Neural progenitor cell (in vitro differentiated cells): ENCODE results near the gene GRIK2. TPM values are rescaled to one million over a fixed set of nuclear protein-coding genes. Genes with fewer than 3 reads are reported as not detected.

Experiments used
- DNase-seq: peaks from one replicate; pipeline ENCODE4 v3.0.0-alpha.2; 2016; ENCODE audit warnings: low spot score
- H2AFZ ChIP-seq: fragments of 200-600 bp; sonication (generic); replicated peaks from 2 replicates; pipeline ENCODE4 v1.6.1; 2016; ENCODE audit warnings: antibody characterized with exemption
- H3F3A ChIP-seq: fragments of 200-600 bp; sonication (generic); 2 replicates; pipeline ENCODE4 v1.6.1; 2016; ENCODE audit warnings: antibody characterized with exemption, low read depth
- H3K27ac ChIP-seq: fragments of 200-600 bp; sonication (generic); 2 replicates; pipeline ENCODE4 v1.5.1; 2016; ENCODE audit warnings: mild to moderate bottlenecking
- H3K27me3 ChIP-seq: fragments of 200-600 bp; sonication (generic); 2 replicates; pipeline ENCODE4 v1.6.1; 2016; ENCODE audit warnings: mild to moderate bottlenecking, moderate library complexity
- H3K36me3 ChIP-seq: fragments of 200-600 bp; sonication (generic); 2 replicates; pipeline ENCODE4 v1.5.1; 2016
- H3K4me1 ChIP-seq: fragments of 200-600 bp; sonication (generic); 2 replicates; pipeline ENCODE4 v1.6.1; 2016; ENCODE audit warnings: mixed run types
- H3K4me2 ChIP-seq: fragments of 200-600 bp; sonication (generic); 2 replicates; pipeline ENCODE4 v1.6.1; 2016
- H3K4me3 ChIP-seq: fragments of 200-600 bp; sonication (generic); 2 replicates; pipeline ENCODE4 v1.5.1; 2016
- H3K79me2 ChIP-seq: fragments of 200-600 bp; sonication (generic); 2 replicates; pipeline ENCODE4 v1.6.1; 2016; ENCODE audit warnings: low read depth
- H3K9ac ChIP-seq: fragments of 200-600 bp; sonication (generic); 2 replicates; pipeline ENCODE4 v1.6.1; 2016
- H3K9me3 ChIP-seq: fragments of 200-600 bp; sonication (generic); 2 replicates; pipeline ENCODE4 v1.5.1; 2016; ENCODE audit warnings: low read depth
- H4K20me1 ChIP-seq: fragments of 200-600 bp; sonication (generic); 2 replicates; pipeline ENCODE4 v1.6.1; 2016; ENCODE audit warnings: low read depth
- H3K27ac Mint-ChIP-seq: 3 replicates; pipeline ENCODE4 v1.8.0; 2021; ENCODE audit warnings: mixed read lengths
- H3K27me3 Mint-ChIP-seq: 2 replicates; pipeline ENCODE4 v1.8.0; 2022; ENCODE audit warnings: low read depth, mild to moderate bottlenecking, inconsistent platforms, moderate library complexity, mixed read lengths; ENCODE audit not compliant: insufficient read depth
- H3K36me3 Mint-ChIP-seq: 3 replicates; pipeline ENCODE4 v1.8.0; 2021; ENCODE audit warnings: mixed read lengths
- H3K4me1 Mint-ChIP-seq: 3 replicates; pipeline ENCODE4 v1.8.0; 2021; ENCODE audit warnings: mixed read lengths
- H3K4me3 Mint-ChIP-seq: 3 replicates; pipeline ENCODE4 v1.8.0; 2021; ENCODE audit warnings: mild to moderate bottlenecking, moderate library complexity, mixed read lengths
- H3K9me3 Mint-ChIP-seq: 3 replicates; pipeline ENCODE4 v1.8.0; 2020; ENCODE audit warnings: mixed read lengths
- EZH2 ChIP-seq: fragments of 200-600 bp; sonication (generic); IDR thresholded peaks from 2 replicates; pipeline ENCODE4 v1.6.1; 2017; ENCODE audit warnings: antibody characterized with exemption, mild to moderate bottlenecking, moderate library complexity
- EZH2phosphoT487 ChIP-seq: fragments of 200-600 bp; sonication (generic); IDR thresholded peaks from 2 replicates; pipeline ENCODE4 v1.6.1; 2017; ENCODE audit warnings: antibody characterized with exemption
- total RNA-seq: library from RNA; depleted of rRNA; stranded (reverse); fragments of >200 nt; gene quantifications from 2 replicates; pipeline ENCODE4 v1.2.3, GENCODE V29; 2015; ENCODE audit warnings: low replicate concordance
- TF ChIP-seq, protein P1 (sequence below): fragments of 200-600 bp; sonication (generic); IDR thresholded peaks from 2 replicates; pipeline ENCODE4 v1.5.1; 2017; ENCODE audit warnings: antibody characterized with exemption, mild to moderate bottlenecking

Gene GRIK2
- total RNA-seq, 1 donor from 2014 or later = 0.88 TPM

DNA sequence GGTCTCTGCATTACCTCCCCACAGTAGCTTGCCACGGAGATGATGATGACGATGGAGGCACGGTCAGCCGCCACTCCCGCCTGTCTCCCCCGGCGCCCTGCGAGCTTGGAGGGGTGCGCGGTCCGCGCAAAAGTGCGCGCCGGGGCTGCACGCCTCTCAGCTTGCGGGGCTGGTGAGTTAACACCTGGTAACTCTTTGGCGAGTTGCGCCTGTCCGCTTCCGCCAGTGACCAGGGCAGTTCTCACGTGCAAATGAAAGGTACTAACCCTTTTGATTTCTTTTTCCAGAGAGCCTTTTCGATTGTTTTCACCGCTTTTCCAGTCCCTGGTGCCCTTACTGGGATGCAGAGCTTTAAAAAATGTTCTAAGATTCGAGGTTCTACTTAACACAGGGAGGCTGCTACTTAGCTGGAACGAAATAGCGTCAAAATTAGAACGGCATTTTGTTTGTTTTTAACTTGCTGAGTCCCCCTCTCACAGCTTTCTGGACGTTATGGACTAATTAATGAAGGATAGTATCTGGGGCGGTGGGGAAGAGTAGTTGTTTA, 6.2 kb downstream of the GRIK2 start:
- Mint-ChIP-seq H3K36me3 (no peaks in the 10 kb centered on the region), H3K4me1 (peaks cover 33% of the 10 kb centered on the region), H3K27ac (no peak overlapping the region), H3K4me3 (peak overlapping the region; percentile 86), H3K27me3 (peaks cover 31% of the 10 kb centered on the region), H3K9me3 (no peaks in the 10 kb centered on the region)
- H3K4me2 ChIP-seq = peak overlapping the region; percentile 72
- peaks cover 21% of the 10 kb centered on the region for H3F3A ChIP-seq
- peak overlapping the region; percentile 37 for H3K4me3 ChIP-seq
- H4K20me1 ChIP-seq = peaks cover 5% of the 10 kb centered on the region
- H3K27ac ChIP-seq = no peak overlapping the region
- no peak overlapping the region for H2AFZ ChIP-seq
- no peaks in the 10 kb centered on the region for H3K9me3 ChIP-seq
- no peaks in the 10 kb centered on the region for H3K36me3 ChIP-seq
- DNase-seq = peak; percentile 21
- H3K79me2 ChIP-seq = no peaks in the 10 kb centered on the region
- no peak overlapping the region for H3K9ac ChIP-seq
- peaks cover 22% of the 10 kb centered on the region for H3K4me1 ChIP-seq
- peaks cover 90% of the 10 kb centered on the region for H3K27me3 ChIP-seq
- TF ChIP-seq EZH2phosphoT487 (peak; percentile 58), EZH2 (peak; percentile 55)
- TF ChIP-seq, protein P1, sequence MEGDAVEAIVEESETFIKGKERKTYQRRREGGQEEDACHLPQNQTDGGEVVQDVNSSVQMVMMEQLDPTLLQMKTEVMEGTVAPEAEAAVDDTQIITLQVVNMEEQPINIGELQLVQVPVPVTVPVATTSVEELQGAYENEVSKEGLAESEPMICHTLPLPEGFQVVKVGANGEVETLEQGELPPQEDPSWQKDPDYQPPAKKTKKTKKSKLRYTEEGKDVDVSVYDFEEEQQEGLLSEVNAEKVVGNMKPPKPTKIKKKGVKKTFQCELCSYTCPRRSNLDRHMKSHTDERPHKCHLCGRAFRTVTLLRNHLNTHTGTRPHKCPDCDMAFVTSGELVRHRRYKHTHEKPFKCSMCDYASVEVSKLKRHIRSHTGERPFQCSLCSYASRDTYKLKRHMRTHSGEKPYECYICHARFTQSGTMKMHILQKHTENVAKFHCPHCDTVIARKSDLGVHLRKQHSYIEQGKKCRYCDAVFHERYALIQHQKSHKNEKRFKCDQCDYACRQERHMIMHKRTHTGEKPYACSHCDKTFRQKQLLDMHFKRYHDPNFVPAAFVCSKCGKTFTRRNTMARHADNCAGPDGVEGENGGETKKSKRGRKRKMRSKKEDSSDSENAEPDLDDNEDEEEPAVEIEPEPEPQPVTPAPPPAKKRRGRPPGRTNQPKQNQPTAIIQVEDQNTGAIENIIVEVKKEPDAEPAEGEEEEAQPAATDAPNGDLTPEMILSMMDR = no peak

DNA sequence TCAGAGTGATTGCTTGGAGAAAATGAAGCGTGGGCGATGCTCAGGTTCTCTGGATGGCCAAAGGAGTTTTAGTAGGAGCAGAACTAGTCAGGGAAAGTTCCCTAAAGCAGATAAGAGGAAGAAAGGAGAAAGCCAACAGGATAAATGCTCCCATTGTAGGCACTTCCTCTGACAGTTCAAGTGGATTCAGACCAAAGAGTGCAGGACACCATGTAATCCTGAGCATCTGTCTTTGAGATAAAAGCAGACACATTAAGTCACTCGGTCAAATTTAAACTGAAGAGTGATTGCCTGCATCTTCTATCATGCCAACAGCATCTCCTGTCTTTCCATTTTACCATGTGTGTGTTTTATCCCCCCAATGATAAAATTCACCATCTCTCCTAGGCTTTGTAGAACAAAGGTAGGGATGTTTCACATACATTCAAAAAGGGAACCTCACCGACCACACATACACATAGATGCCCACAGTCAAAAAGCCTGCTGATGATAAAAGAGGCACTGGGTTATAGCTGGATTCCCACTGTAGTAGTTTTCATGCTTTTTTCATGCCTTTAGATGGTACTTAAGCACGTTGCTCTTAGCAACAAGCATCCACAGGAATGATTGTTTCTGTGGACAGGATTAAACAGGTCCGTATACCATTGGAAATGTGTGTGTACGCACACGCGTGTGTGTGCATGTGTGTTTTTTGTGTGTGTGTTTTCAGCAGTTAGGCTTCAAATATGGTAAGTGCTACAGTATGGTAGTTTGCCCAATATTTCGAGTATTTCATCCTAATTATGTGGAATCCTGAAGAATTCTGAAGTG, 7.0 kb downstream of the GRIK2 start:
- no peak overlapping the region for H3K27ac Mint-ChIP-seq
- Histone ChIP-seq H3K4me3 (no peak overlapping the region), H3K27me3 (peaks cover 89% of the 10 kb centered on the region), H2AFZ (no peak overlapping the region), H4K20me1 (no peaks in the 10 kb centered on the region), H3K27ac (no peak overlapping the region), H3F3A (peaks cover 21% of the 10 kb centered on the region), H3K79me2 (no peaks in the 10 kb centered on the region), H3K4me2 (peak overlapping the region; percentile 72), H3K9me3 (no peaks in the 10 kb centered on the region), H3K4me1 (peaks cover 25% of the 10 kb centered on the region), H3K9ac (no peak overlapping the region), H3K36me3 (no peaks in the 10 kb centered on the region)
- H3K4me3 Mint-ChIP-seq = peak overlapping the region; percentile 86
- TF ChIP-seq, protein P1 = no peak
- TF ChIP-seq EZH2phosphoT487 (no peak), EZH2 (no peak)
- H3K9me3 Mint-ChIP-seq = no peaks in the 10 kb centered on the region
- no peaks in the 10 kb centered on the region for H3K36me3 Mint-ChIP-seq
- peaks cover 29% of the 10 kb centered on the region for H3K27me3 Mint-ChIP-seq
- no peak for DNase-seq
- H3K4me1 Mint-ChIP-seq = peaks cover 33% of the 10 kb centered on the region

DNA sequence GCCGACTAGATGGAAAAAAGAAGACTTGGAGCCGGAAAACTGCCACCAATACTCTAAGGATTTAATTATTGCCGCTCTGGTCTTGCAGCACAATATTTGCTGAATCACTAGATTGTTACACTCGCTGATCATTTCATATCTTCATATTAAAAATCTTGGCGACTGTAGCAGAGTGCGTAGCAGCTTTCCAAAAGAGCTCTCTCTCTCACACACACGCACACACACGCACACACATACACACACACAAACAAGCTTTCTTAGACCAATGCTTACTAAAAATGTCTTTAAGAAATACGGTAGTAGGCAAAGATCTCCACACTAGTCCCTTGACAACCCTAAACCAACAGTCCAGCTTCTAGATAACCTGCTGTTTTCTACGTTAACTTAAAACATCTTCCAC, 7.7 kb downstream of the GRIK2 start:
- Histone ChIP-seq H2AFZ (no peak overlapping the region), H3F3A (peaks cover 21% of the 10 kb centered on the region), H4K20me1 (no peaks in the 10 kb centered on the region), H3K27ac (no peak overlapping the region), H3K4me2 (peak overlapping the region; percentile 100), H3K9ac (no peak overlapping the region), H3K4me3 (peak overlapping the region; percentile 66), H3K9me3 (no peaks in the 10 kb centered on the region), H3K79me2 (no peaks in the 10 kb centered on the region), H3K4me1 (peaks cover 25% of the 10 kb centered on the region), H3K36me3 (no peaks in the 10 kb centered on the region), H3K27me3 (peaks cover 82% of the 10 kb centered on the region)
- no peak overlapping the region for H3K27ac Mint-ChIP-seq
- H3K27me3 Mint-ChIP-seq = peaks cover 29% of the 10 kb centered on the region
- DNase-seq = no peak
- H3K9me3 Mint-ChIP-seq = no peaks in the 10 kb centered on the region
- H3K36me3 Mint-ChIP-seq = no peaks in the 10 kb centered on the region
- TF ChIP-seq EZH2 (no peak), EZH2phosphoT487 (no peak)
- TF ChIP-seq, protein P1 = no peak
- H3K4me3 Mint-ChIP-seq = peak overlapping the region; percentile 73
- H3K4me1 Mint-ChIP-seq = peaks cover 33% of the 10 kb centered on the region
